Measurements from ENCODE around the gene TRIM44. TPM values are rescaled to one million over a fixed set of nuclear protein-coding genes. Genes with fewer than 3 reads are reported as not detected.

Gene TRIM44
- total RNA-seq, 1 donor: 16.8 TPM

DNA sequence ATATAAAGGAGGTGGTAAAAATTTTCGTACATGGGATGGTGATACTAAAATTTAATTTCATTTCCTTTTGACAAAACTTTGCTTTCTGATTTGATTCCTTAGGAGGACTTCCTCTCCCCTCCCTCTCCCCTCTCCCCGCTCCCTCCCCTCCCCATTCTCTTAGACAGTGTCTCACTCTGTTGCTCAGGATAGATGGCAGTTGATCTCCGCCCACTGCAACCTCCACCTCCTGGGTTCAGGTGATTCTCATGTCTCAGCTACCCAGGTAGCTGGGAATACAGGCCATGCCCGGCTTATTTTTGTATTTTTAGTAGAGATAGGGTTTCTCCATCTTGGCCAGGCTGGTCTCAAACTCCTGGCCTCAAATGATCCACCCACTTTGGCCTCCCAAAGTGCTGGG, 15.9 kb downstream of the TRIM44 start:
- DNase-seq (ENCODE audit: low read depth): no peak
- no peak overlapping the region for H3K4me3 ChIP-seq (ENCODE audit: low read depth, low read length)
- TF ChIP-seq, protein P1, sequence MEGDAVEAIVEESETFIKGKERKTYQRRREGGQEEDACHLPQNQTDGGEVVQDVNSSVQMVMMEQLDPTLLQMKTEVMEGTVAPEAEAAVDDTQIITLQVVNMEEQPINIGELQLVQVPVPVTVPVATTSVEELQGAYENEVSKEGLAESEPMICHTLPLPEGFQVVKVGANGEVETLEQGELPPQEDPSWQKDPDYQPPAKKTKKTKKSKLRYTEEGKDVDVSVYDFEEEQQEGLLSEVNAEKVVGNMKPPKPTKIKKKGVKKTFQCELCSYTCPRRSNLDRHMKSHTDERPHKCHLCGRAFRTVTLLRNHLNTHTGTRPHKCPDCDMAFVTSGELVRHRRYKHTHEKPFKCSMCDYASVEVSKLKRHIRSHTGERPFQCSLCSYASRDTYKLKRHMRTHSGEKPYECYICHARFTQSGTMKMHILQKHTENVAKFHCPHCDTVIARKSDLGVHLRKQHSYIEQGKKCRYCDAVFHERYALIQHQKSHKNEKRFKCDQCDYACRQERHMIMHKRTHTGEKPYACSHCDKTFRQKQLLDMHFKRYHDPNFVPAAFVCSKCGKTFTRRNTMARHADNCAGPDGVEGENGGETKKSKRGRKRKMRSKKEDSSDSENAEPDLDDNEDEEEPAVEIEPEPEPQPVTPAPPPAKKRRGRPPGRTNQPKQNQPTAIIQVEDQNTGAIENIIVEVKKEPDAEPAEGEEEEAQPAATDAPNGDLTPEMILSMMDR (IDR thresholded peaks at IDR 0.05; ENCODE audit: insufficient read depth, low read depth, low read length): no peak

DNA sequence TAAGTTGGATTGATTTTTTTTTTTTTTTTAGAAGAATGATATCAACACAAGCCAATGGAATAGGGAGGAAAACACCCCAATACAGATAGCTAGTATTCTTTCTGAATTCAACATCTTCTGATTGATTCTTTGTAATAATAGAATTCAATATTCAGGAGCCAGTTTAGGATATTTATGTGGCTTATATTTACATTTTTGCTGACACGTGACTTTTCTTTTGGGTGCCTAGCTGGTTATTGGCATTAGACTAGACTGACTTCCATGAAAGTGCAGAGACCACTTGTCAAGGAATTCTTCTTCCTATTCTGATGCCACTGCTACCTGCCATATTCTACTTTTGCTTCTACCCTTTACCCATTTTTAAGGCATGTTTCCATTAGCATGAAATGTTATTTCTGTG, 16.4 kb downstream of the TRIM44 start:
- H3K4me3 ChIP-seq (ENCODE audit: low read depth, low read length): no peak overlapping the region
- DNase-seq (ENCODE audit: low read depth): no peak
- TF ChIP-seq, protein P1 (IDR thresholded peaks at IDR 0.05; ENCODE audit: insufficient read depth, low read depth, low read length): no peak

DNA sequence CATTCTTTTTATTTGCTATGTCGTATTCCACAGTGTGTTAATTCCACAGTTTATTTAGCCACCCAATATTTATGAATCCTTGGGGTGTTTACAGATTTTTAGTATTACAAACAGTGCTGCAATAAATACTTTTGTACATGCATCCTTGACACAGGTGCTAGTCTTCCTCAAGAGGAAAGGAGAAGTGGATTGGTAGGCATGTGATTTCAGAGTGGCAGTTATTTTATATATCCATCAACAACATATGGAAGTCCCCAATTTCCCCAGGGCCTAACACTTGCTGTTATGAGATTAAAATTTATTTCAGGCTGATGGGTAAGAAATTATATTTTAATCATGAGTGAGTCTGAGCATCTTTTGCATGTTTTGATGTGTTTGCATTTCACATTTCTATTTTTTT, 17.9 kb downstream of the TRIM44 start:
- no peak overlapping the region for H3K4me3 ChIP-seq (ENCODE audit: low read depth, low read length)
- TF ChIP-seq, protein P1 (IDR thresholded peaks at IDR 0.05; ENCODE audit: insufficient read depth, low read depth, low read length): no peak
- DNase-seq (ENCODE audit: low read depth): no peak

DNA sequence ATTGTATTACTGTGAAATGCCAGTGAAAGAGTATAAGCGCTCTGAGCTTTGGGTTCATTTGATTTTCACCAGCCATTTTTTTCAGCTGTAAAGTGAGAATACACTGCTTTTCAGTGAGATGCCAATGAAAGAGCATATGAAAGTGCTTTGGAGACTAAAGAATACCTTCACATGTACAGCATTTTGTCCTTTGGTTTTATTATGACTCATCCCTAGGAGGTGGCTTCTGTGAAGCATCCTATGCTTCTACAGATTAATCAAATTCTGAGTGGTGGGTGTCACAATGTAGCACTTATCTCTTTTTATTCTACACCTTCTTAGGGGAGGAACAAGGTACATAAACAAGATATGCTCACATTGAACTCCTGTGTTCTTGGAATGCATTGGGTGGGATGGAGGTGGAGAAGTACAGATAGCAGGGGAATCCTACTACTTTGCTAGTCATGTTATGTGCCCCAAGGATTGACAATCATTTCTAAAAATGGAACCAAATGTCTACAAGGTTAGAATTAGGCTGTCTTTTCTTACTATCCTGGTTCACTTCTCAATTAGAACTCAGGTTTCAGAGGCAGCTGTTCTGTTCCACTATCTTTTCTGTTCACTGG, 18.7 kb downstream of the TRIM44 start:
- TF ChIP-seq, protein P1 (IDR thresholded peaks at IDR 0.05; ENCODE audit: insufficient read depth, low read depth, low read length): no peak

DNA sequence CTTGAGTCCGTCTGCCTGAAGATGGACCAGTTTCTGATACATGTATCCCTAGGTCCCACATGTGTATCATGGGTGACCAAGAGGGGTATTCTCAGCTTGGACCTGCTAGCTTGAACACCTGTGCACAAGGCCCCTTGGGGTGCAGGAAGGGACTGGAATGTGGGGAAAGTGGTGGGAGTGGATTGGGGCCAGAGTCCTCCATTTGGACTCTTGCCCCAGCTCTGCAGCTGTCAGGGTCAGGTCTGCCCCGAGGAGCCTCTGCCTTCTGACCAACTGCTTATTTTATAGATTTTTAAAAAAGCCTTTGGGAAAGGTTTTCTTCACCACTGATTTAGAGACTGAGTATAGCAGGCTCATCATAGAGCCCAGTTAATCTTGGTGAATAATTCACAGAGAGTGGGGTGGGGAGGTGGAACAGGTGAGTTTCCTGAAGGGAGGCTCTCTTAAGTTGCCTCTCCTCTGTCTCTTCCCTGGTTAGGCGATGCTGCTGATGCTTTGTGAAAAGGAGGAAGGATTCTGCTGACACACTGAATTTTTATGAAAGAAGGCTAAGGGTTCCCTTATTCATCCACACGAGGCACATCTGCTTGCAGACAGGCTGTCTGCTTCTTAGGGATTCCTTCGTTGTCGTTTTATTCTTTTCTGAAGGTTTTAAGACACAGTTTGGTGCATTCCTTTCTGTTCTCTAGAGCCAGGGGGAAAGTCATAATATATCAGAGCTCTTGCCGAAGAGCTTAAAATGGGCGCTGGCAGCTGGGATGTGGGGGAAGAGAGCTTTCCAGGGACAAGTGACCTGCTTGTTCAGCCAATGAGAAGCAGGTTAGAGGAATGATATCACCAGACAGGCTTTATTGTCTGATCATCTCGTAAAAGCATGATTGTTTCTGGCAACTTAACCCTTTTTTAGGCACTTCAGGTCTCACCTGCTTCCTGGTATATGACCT, 19.9 kb downstream of the TRIM44 start:
- no peak overlapping the region for H3K4me3 ChIP-seq (ENCODE audit: low read depth, low read length)
- peak; percentile 29 for DNase-seq (ENCODE audit: low read depth)
- TF ChIP-seq, protein P1 (IDR thresholded peaks at IDR 0.05; ENCODE audit: insufficient read depth, low read depth, low read length): no peak

More for the DNA sequence above, 18.7 kb downstream of the TRIM44 start:
- no peak overlapping the region for H3K4me3 ChIP-seq (ENCODE audit: low read depth, low read length)
- no peak for DNase-seq (ENCODE audit: low read depth)

DNA sequence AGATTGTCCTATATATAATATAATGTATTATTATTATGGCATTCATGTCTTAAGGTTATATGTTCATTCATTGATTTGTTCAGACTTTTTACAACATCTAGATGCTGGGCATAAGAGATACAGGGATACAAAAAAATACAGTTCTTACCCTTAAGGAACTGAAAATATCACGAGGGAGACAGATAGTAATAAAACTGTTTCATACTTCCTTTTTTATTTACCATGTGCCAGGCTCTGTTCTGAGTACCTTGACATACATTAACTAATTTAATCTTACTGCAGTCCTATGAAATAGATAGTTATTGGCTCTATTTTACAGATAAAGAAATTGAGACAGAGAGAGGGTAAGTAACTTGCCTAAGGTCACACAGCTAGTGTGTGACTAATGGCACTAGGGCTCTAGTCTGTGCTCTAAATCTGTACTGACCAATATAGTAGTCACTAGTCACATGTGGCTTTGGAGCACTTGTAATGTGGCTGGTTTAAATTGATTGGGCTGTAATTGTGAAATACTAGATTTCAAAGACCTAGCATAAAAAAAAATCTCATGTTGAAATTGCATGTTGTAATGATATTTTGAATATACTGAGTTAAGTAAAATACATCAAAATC, 21.3 kb downstream of the TRIM44 start:
- DNase-seq (ENCODE audit: low read depth): peak; percentile 21
- H3K4me3 ChIP-seq (ENCODE audit: low read depth, low read length): no peak overlapping the region
- TF ChIP-seq, protein P1 (IDR thresholded peaks at IDR 0.05; ENCODE audit: insufficient read depth, low read depth, low read length): no peak
